Astrocyte (in vitro differentiated cells and primary cell): Measurements from ENCODE around the gene HMGB1. TPM values are rescaled to one million over a fixed set of nuclear protein-coding genes. Genes with fewer than 3 reads are reported as not detected.

ENCODE experiments used
- DNase-seq: peaks from one replicate; pipeline ENCODE4 v3.0.0-alpha.2; 2010; ENCODE audit warnings: low read depth
- FAIRE-seq: peaks from 2 replicates; lab custom pipeline; 2011; peaks lifted over from hg19 to GRCh38; lab: Jason Lieb, UNC
- H2AFZ ChIP-seq: 2 replicates; pipeline ENCODE4 v1.6.0; 2012; ENCODE audit warnings: low read depth, low read length, inconsistent platforms
- H3K27ac ChIP-seq: 2 replicates; pipeline ENCODE4 v1.5.1; 2011; ENCODE audit warnings: low read depth, low read length, inconsistent platforms
- H3K27me3 ChIP-seq: 2 replicates; pipeline ENCODE4 v1.6.0; 2011; ENCODE audit warnings: low read length, inconsistent platforms; ENCODE audit not compliant: insufficient read depth
- H3K36me3 ChIP-seq: 2 replicates; pipeline ENCODE4 v1.5.1; 2011; ENCODE audit warnings: low read length, inconsistent platforms; ENCODE audit not compliant: insufficient read depth
- H3K4me1 ChIP-seq: 2 replicates; pipeline ENCODE4 v1.5.1; 2011; ENCODE audit warnings: low read length, inconsistent platforms; ENCODE audit not compliant: insufficient read depth
- H3K4me2 ChIP-seq: 2 replicates; pipeline ENCODE4 v1.6.0; 2012; ENCODE audit warnings: low read length, inconsistent platforms
- H3K4me3 ChIP-seq: 2 replicates; pipeline ENCODE4 v1.5.1; 2011; ENCODE audit warnings: low read depth, mild to moderate bottlenecking, low read length, inconsistent platforms; ENCODE audit not compliant: insufficient read depth
- H3K79me2 ChIP-seq: 2 replicates; pipeline ENCODE4 v1.6.0; 2012; ENCODE audit warnings: mild to moderate bottlenecking, low read length, inconsistent platforms; ENCODE audit not compliant: insufficient read depth
- H3K9ac ChIP-seq: 2 replicates; pipeline ENCODE4 v1.6.0; 2012; ENCODE audit warnings: mild to moderate bottlenecking, low read length, inconsistent platforms
- H3K9me3 ChIP-seq: 2 replicates; pipeline ENCODE4 v1.5.1; 2012; ENCODE audit warnings: low read depth, mild to moderate bottlenecking, low read length, inconsistent platforms; ENCODE audit not compliant: insufficient read depth
- H4K20me1 ChIP-seq: 2 replicates; pipeline ENCODE4 v1.6.0; 2012; ENCODE audit warnings: low read length, inconsistent platforms; ENCODE audit not compliant: insufficient read depth
- H3K27ac Mint-ChIP-seq: one replicate; pipeline ENCODE4 v1.8.0; 2021; ENCODE audit warnings: mild to moderate bottlenecking, mixed read lengths; ENCODE audit not compliant: unreplicated experiment
- H3K27me3 Mint-ChIP-seq: one replicate; pipeline ENCODE4 v1.8.0; 2021; ENCODE audit warnings: low read depth, mixed read lengths; ENCODE audit not compliant: unreplicated experiment
- H3K36me3 Mint-ChIP-seq: one replicate; pipeline ENCODE4 v1.8.0; 2021; ENCODE audit warnings: low read depth, mixed read lengths; ENCODE audit not compliant: unreplicated experiment
- H3K4me1 Mint-ChIP-seq: one replicate; pipeline ENCODE4 v1.8.0; 2021; ENCODE audit warnings: low read depth, mixed read lengths; ENCODE audit not compliant: unreplicated experiment
- H3K4me3 Mint-ChIP-seq: one replicate; pipeline ENCODE4 v1.8.0; 2021; ENCODE audit warnings: mild to moderate bottlenecking, moderate library complexity, mixed read lengths; ENCODE audit not compliant: unreplicated experiment
- H3K9me3 Mint-ChIP-seq: one replicate; pipeline ENCODE4 v1.8.0; 2021; ENCODE audit warnings: mild to moderate bottlenecking, mixed read lengths; ENCODE audit not compliant: unreplicated experiment
- EZH2 ChIP-seq: IDR thresholded peaks from 2 replicates; pipeline ENCODE4 v1.6.1; 2012; ENCODE audit warnings: mild to moderate bottlenecking, low read length, inconsistent platforms; ENCODE audit not compliant: insufficient read depth
- total RNA-seq: library from RNA; stranded (reverse); gene quantifications from 2 replicates; pipeline ENCODE4 v1.2.1, GENCODE V29; 2021
- TF ChIP-seq, protein P1 (sequence below): IDR thresholded peaks from 2 replicates; pipeline ENCODE4 v1.5.1; 2011; ENCODE audit warnings: low read depth, mild to moderate bottlenecking, inconsistent platforms, low read length, moderate library complexity; ENCODE audit not compliant: insufficient read depth

Gene HMGB1
- total RNA-seq, 1 donor from 2014 or later, result 200 TPM

DNA sequence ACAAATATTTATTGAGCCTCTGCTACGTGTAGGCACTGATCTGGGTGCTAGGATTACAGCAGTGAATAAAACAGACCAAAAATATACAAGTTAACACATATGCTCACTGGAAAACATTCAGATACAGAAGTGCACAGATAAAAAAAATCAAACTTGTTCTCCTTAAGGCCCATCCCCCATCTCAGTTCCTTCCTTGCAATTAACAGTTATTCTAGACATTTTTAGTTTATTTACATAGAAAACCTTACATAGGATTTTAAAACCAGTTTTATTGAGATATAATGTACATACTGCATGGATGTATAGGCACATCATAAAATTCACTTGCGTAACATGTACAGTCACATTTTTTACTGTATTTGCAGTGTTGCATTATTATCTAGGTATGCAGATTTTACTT, 36.5 kb upstream of the HMGB1 start:
- no peak overlapping the region for H3K27ac Mint-ChIP-seq
- TF ChIP-seq, protein P1, sequence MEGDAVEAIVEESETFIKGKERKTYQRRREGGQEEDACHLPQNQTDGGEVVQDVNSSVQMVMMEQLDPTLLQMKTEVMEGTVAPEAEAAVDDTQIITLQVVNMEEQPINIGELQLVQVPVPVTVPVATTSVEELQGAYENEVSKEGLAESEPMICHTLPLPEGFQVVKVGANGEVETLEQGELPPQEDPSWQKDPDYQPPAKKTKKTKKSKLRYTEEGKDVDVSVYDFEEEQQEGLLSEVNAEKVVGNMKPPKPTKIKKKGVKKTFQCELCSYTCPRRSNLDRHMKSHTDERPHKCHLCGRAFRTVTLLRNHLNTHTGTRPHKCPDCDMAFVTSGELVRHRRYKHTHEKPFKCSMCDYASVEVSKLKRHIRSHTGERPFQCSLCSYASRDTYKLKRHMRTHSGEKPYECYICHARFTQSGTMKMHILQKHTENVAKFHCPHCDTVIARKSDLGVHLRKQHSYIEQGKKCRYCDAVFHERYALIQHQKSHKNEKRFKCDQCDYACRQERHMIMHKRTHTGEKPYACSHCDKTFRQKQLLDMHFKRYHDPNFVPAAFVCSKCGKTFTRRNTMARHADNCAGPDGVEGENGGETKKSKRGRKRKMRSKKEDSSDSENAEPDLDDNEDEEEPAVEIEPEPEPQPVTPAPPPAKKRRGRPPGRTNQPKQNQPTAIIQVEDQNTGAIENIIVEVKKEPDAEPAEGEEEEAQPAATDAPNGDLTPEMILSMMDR, result no peak
- no peak for TF ChIP-seq EZH2
- no peak overlapping the region for H3K4me3 ChIP-seq
- H3K27me3 ChIP-seq, result no peaks in the 10 kb centered on the region
- H4K20me1 ChIP-seq, result no peaks in the 10 kb centered on the region
- no peaks in the 10 kb centered on the region for H3K9me3 ChIP-seq
- peaks cover 2% of the 10 kb centered on the region for H3K36me3 Mint-ChIP-seq
- H3K27me3 Mint-ChIP-seq, result no peaks in the 10 kb centered on the region
- H3K4me2 ChIP-seq, result no peak overlapping the region
- H3K27ac ChIP-seq, result no peak overlapping the region
- H3K79me2 ChIP-seq, result no peaks in the 10 kb centered on the region
- no peak overlapping the region for H3K9ac ChIP-seq
- peaks cover 4% of the 10 kb centered on the region for H3K4me1 Mint-ChIP-seq
- FAIRE-seq, result no peak
- H3K36me3 ChIP-seq, result no peaks in the 10 kb centered on the region
- no peaks in the 10 kb centered on the region for H3K4me1 ChIP-seq
- no peak for DNase-seq
- H3K4me3 Mint-ChIP-seq, result no peak overlapping the region
- no peak overlapping the region for H2AFZ ChIP-seq
- H3K9me3 Mint-ChIP-seq, result peaks cover 2% of the 10 kb centered on the region

DNA sequence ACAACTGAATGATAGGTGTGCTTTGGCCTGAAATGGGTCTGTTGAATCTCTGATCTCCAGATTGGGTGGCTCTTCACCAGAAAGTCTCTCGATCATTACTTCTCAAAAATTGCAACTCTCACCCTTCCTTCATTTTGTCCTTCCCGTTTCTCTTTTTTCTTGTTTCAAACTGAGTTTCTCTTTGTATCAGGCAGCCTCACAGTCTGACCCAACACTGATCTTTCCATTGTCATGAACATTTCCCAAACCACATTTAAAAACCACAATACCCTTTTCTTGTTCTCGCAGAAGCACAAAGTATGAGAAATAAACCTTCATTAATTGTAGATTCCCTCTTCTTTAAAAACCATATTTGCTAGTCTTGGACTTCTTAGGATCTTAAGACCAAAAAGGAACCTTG, 33.6 kb upstream of the HMGB1 start:
- no peak overlapping the region for H2AFZ ChIP-seq

DNA sequence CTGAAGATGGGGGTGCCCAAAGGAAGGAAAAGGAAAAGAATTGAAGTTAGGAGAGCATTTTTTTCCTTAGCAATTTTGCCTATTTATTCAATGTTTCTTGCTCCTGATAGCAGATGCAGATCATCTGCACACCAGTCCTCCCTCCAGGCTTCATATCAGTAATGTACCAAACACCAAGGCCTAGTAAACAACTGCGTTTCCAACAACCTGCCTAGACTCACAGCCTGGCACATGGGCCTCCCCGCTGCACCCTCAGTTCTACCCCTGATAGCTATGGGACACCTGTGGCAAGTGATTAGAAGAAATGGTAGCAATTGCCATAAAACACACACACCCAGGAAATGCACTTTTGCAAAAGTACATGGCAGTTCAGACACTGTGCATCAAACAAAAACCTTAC, 30.4 kb upstream of the HMGB1 start:
- no peaks in the 10 kb centered on the region for H3K4me1 ChIP-seq
- no peaks in the 10 kb centered on the region for H3K36me3 ChIP-seq
- H3K9ac ChIP-seq, result no peak overlapping the region
- Mint-ChIP-seq H3K9me3 (no peaks in the 10 kb centered on the region), H3K27me3 (no peaks in the 10 kb centered on the region), H3K27ac (no peak overlapping the region), H3K4me3 (no peak overlapping the region), H3K36me3 (no peaks in the 10 kb centered on the region), H3K4me1 (peaks cover 9% of the 10 kb centered on the region)
- H2AFZ ChIP-seq, result no peak overlapping the region
- no peak overlapping the region for H3K4me2 ChIP-seq
- FAIRE-seq (no peak), DNase-seq (no peak)
- TF ChIP-seq, protein P1, result no peak
- TF ChIP-seq EZH2, result no peak
- no peaks in the 10 kb centered on the region for H3K27me3 ChIP-seq
- no peak overlapping the region for H3K27ac ChIP-seq
- no peaks in the 10 kb centered on the region for H3K9me3 ChIP-seq
- H3K4me3 ChIP-seq, result no peak overlapping the region
- H4K20me1 ChIP-seq, result no peaks in the 10 kb centered on the region
- no peaks in the 10 kb centered on the region for H3K79me2 ChIP-seq

More for the DNA sequence above, 33.6 kb upstream of the HMGB1 start:
- Mint-ChIP-seq H3K36me3 (no peaks in the 10 kb centered on the region), H3K9me3 (no peaks in the 10 kb centered on the region), H3K4me1 (peaks cover 9% of the 10 kb centered on the region), H3K4me3 (no peak overlapping the region), H3K27me3 (no peaks in the 10 kb centered on the region), H3K27ac (no peak overlapping the region)
- FAIRE-seq (no peak), DNase-seq (peak; percentile 8)
- Histone ChIP-seq H3K4me2 (no peak overlapping the region), H3K27ac (no peak overlapping the region), H3K9me3 (no peaks in the 10 kb centered on the region), H3K36me3 (no peaks in the 10 kb centered on the region), H3K4me1 (no peaks in the 10 kb centered on the region), H4K20me1 (no peaks in the 10 kb centered on the region), H3K27me3 (no peaks in the 10 kb centered on the region), H3K4me3 (no peak overlapping the region), H3K9ac (no peak overlapping the region), H3K79me2 (no peaks in the 10 kb centered on the region)
- TF ChIP-seq, protein P1, result no peak
- no peak for TF ChIP-seq EZH2
